Muscle of back (tissue), 11 donors: Measurements from ENCODE around the gene CD74. TPM values are rescaled to one million over a fixed set of nuclear protein-coding genes. Genes with fewer than 3 reads are reported as not detected.

ENCODE experiments used
- DNase-seq, 3 donors: peaks; one replicate each; pipeline versions ENCODE4 v3.0.0 to v3.0.0-alpha.2; 2013
- polyA plus RNA-seq, 10 donors: library from polyadenylated mRNA; unstranded; fragments of 120-200 nt; gene quantifications; one replicate each; pipeline ENCODE4 v1.2.1, GENCODE V29; 2013; ENCODE audit not compliant: insufficient read length in 10 of 10

Gene CD74
- polyA plus RNA-seq, 10 donors = 47.7 to 102 (median 77.2) TPM

GRCh38 chr5:150372639-150373038 is 40.1 kb downstream of the CD74 start:
- DNase-seq = no peak

GRCh38 chr5:150368526-150368925 is 44.2 kb downstream of the CD74 start:
- peak in 2 of 3 donors; percentile 9 to 30 for DNase-seq

GRCh38 chr5:150364004-150364403 is 48.7 kb downstream of the CD74 start:
- DNase-seq = no peak

GRCh38 chr5:150363185-150363584 is 49.5 kb downstream of the CD74 start:
- DNase-seq = no peak

GRCh38 chr5:150361301-150361700 is 51.4 kb downstream of the CD74 start:
- DNase-seq = no peak

- no peak for DNase-seq
Observed at GRCh38 chr5:150358261-150359095, 54.2 kb downstream of the CD74 start.

GRCh38 chr5:150357326-150358260 is 55.1 kb downstream of the CD74 start, which contains the start of gene TCOF1:
TCOF1 (plus strand) TSS chr5:150357697; CDS start chr5:150357747, 50 bp downstream.
- peak; percentile 96 to 98 (median 98) for DNase-seq

GRCh38 chr5:150356575-150357294 is 56.0 kb downstream of the CD74 start:
- DNase-seq = no peak

GRCh38 chr5:150355791-150356190 is 56.9 kb downstream of the CD74 start:
- DNase-seq = no peak

- no peak for DNase-seq
Observed at GRCh38 chr5:150353032-150353675, 59.6 kb downstream of the CD74 start.

- no peak for DNase-seq
Observed at GRCh38 chr5:150352244-150353031, 60.3 kb downstream of the CD74 start.

Other genes with a start within 250 kb of the CD74 start
- gene CDX1, start 246.1 kb downstream of the CD74 start, polyA plus RNA-seq = under 1 TPM in 7 of 10 donors, not detected in 3; 0.13 to 0.63 (median 0.24) TPM
- 1 to 10 TPM in 1 of 10 donors, under 1 TPM in 9; 0.15 to 1.7 (median 0.41) TPM for gene SLC6A7, start 222.8 kb downstream of the CD74 start, polyA plus RNA-seq
- gene CAMK2A, start 123.1 kb downstream of the CD74 start, polyA plus RNA-seq = 10 to 100 TPM; 32.6 to 93.3 (median 67.5) TPM
- 10 to 100 TPM in 1 of 10 donors, 1 to 10 TPM in 9; 3.4 to 10.2 (median 6.1) TPM for gene ARSI, start 110.0 kb downstream of the CD74 start, polyA plus RNA-seq
- gene TCOF1, start 55.2 kb downstream of the CD74 start, polyA plus RNA-seq = 10 to 100 TPM; 15.8 to 24.8 (median 17.9) TPM
- gene RPS14, start 36.8 kb upstream of the CD74 start, polyA plus RNA-seq = 1,000 to 10,000 TPM; 2,435 to 3,051 (median 2,763) TPM
- gene NDST1, start 95.2 kb upstream of the CD74 start, polyA plus RNA-seq = 10 to 100 TPM; 42.6 to 60.1 (median 49.6) TPM
- gene SYNPO, start 227.8 kb upstream of the CD74 start, polyA plus RNA-seq = 10 to 100 TPM; 19.0 to 36.0 (median 32.4) TPM
- gene MYOZ3, start 248.3 kb upstream of the CD74 start, polyA plus RNA-seq = 10 to 100 TPM in 9 of 10 donors, 1 to 10 TPM in 1; 9.8 to 20.8 (median 12.3) TPM